Lower leg skin (tissue), 4 donors: ENCODE data around the gene RNMT. TPM values are rescaled to one million over a fixed set of nuclear protein-coding genes. Genes with fewer than 3 reads are reported as not detected.

ENCODE experiments used
- DNase-seq, 2 donors: peaks; one replicate each; pipeline ENCODE4 v3.0.0-alpha.2; 2019; ENCODE audit warnings: low spot score in 2 of 2
- H3K4me3 ChIP-seq: fragments of 200-600 bp; sonication (generic); 2 replicates; pipeline ENCODE4 v1.5.1; 2017; ENCODE audit warnings: mild to moderate bottlenecking, low read depth; ENCODE audit not compliant: poor library complexity, severe bottlenecking
- POLR2A ChIP-seq, 2 donors: fragments of 450-650 bp; IDR thresholded peaks; one replicate each; pipeline ENCODE4 v1.6.1; 2016 to 2017; ENCODE audit warnings: antibody characterized with exemption in 2 of 2, mild to moderate bottlenecking in 1 of 2, moderate library complexity in 1 of 2
- WGBS, 2 donors: methylation state at CpG; one replicate each; pipeline ENCODE4 v1.1.5; 2018; 5-methylcytosine and 5-hydroxymethylcytosine counted together
- intact Hi-C: fragments of 100-400 bp; cut with DNase I; formaldehyde crosslinking; loops from one replicate; pipeline ENCODE4 v1.15.0; 2023; ENCODE audit warnings: low total_unique reads
- total RNA-seq, 4 donors: library from RNA; depleted of rRNA; stranded (reverse); fragments of >200 nt; gene quantifications; one replicate each; pipeline ENCODE4 v1.1.0, GENCODE V29; 2016
- TF ChIP-seq, protein P1 (sequence below), 3 donors: fragments of 450-650 bp; IDR thresholded peaks; one replicate each; pipeline ENCODE4 v1.5.1; 2016; ENCODE audit warnings: antibody characterized with exemption in 3 of 3, mild to moderate bottlenecking in 3 of 3, moderate library complexity in 2 of 3

Gene RNMT
- total RNA-seq, 4 donors from 2014 or later = 19.3 to 24.2 (median 21.6) TPM

- no peak overlapping the region for H3K4me3 ChIP-seq
Observed at GRCh38 chr18:13756261-13756660, 29.8 kb downstream of the RNMT start.

GRCh38 chr18:13756671-13757070 lies 30.2 kb downstream of the RNMT start:
- no peak for DNase-seq
- intact Hi-C loops = no loop called here
- no peak overlapping the region for H3K4me3 ChIP-seq
- TF ChIP-seq POLR2A (IDR thresholded peaks at IDR 0.05) = no peak
- TF ChIP-seq, protein P1, sequence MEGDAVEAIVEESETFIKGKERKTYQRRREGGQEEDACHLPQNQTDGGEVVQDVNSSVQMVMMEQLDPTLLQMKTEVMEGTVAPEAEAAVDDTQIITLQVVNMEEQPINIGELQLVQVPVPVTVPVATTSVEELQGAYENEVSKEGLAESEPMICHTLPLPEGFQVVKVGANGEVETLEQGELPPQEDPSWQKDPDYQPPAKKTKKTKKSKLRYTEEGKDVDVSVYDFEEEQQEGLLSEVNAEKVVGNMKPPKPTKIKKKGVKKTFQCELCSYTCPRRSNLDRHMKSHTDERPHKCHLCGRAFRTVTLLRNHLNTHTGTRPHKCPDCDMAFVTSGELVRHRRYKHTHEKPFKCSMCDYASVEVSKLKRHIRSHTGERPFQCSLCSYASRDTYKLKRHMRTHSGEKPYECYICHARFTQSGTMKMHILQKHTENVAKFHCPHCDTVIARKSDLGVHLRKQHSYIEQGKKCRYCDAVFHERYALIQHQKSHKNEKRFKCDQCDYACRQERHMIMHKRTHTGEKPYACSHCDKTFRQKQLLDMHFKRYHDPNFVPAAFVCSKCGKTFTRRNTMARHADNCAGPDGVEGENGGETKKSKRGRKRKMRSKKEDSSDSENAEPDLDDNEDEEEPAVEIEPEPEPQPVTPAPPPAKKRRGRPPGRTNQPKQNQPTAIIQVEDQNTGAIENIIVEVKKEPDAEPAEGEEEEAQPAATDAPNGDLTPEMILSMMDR (IDR thresholded peaks at IDR 0.05) = no peak

More at GRCh38 chr18:13756261-13756660, 29.8 kb downstream of the RNMT start:
- intact Hi-C loops = no loop called here
- TF ChIP-seq, protein P1 (IDR thresholded peaks at IDR 0.05) = no peak
- TF ChIP-seq POLR2A (IDR thresholded peaks at IDR 0.05) = no peak
- no peak for DNase-seq
- WGBS, 2 donors = 94 to 97% methylated on average over 2 of the region's 2 CpGs

DNA sequence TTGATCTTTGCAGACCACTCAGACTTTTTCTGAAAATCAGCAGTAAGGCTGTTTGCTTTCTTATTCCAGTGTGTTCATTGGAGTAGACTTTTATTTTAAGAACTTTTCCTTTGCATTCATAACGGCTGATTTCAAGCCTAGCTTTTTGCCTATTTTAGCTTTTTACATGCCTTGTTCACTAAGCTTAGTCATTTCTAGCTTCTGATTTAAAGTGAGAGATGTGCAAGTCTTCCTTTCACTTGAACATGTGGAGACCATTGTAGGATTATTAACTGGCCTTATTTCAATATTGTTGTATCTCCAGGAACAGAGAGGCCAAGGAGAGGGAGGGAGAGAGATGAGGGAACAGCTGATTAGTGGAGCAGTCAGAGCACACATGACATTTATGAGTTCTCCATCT lies 32.1 kb downstream of the RNMT start:
- intact Hi-C loops = no loop called here
- no peak overlapping the region for H3K4me3 ChIP-seq
- 79 to 92% methylated on average over 1 of the region's 1 CpG for WGBS, 2 donors
- no peak for TF ChIP-seq POLR2A (IDR thresholded peaks at IDR 0.05)
- TF ChIP-seq, protein P1 (IDR thresholded peaks at IDR 0.05) = no peak
- DNase-seq = no peak

DNA sequence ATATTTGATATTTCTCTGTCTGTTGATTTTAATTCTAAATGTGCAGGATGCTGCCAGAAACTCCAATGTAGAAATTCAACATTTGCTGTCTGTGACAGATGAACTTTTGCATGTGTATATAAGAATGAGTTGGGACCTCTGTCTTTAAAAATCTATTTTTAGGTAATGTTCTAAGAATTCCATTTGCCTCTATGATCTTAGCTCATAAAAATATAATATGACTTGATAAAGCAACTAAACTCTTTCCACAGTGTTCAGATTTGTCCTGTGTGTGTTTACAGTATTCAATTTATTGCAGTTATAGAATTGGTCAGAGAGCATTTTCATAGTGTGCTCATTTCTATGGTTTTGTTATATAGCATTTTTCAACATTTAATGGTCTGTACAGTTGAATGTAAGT lies 33.6 kb downstream of the RNMT start:
- intact Hi-C loops = no loop called here
- H3K4me3 ChIP-seq = no peak overlapping the region
- DNase-seq = no peak
- TF ChIP-seq POLR2A (IDR thresholded peaks at IDR 0.05) = no peak
- TF ChIP-seq, protein P1 (IDR thresholded peaks at IDR 0.05) = no peak

DNA sequence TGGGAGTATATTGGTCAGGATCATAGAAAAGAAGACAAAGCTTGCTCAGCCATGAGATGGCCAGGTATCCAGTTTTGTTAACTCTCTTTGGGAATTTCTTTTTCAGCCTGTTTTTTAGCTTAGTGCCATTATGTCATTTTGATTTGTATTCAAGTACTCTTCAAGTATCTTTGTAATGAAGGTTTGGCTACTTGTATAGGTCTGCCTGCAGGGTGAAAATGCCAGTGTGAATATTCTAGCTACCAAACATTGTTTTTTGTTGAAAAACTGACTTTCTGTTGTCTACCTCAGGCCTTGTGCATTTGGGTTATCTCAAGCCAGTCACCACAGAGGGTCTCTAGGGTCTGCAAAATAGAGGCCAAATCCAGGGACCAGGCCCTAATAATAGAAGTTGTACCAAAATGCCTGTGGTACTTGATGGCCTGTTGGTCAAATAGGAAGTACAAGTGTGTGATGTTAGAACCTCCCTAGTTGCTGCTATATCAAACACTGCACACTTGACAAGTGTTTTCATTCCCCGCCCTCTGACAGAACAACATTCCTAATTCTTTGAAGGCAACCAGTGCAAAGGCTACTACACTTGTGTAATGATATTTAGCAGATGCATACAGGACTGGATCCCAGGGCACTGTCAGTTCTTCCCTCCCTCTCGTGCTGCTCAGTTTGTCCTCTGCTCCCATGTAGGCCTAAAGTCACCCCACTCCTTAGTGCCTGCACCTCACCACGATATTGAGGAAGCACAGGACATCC lies 36.4 kb downstream of the RNMT start:
- no peak for TF ChIP-seq POLR2A (IDR thresholded peaks at IDR 0.05)
- TF ChIP-seq, protein P1 (IDR thresholded peaks at IDR 0.05) = no peak
- no peak for DNase-seq
- 93 to 100% methylated on average over 3 of the region's 3 CpGs for WGBS, 2 donors
- no peak overlapping the region for H3K4me3 ChIP-seq
- intact Hi-C loops = no loop called here

GRCh38 chr18:13775058-13775457 lies 48.6 kb downstream of the RNMT start:
- no peak overlapping the region for H3K4me3 ChIP-seq
- no peak for DNase-seq
- TF ChIP-seq POLR2A (IDR thresholded peaks at IDR 0.05) = no peak
- TF ChIP-seq, protein P1 (IDR thresholded peaks at IDR 0.05) = no peak
- WGBS, 2 donors = 42 to 54% methylated on average over 3 of the region's 3 CpGs
- intact Hi-C loops = no loop called here
